Putamen (tissue), 1 donor: ENCODE measurements around the gene IQCK.
A peak's percentile ranks its signal among the peaks of the same experiment; 100 is the strongest.
"Not testable (repeated sequence)": the region's sequence is repeated elsewhere in the genome, so short reads cannot be mapped to it uniquely, and the experiment has no call there.

Experiments used
- DNase-seq: peaks from one replicate; pipeline ENCODE4 v3.0.0-alpha.2; 2016; ENCODE audit warnings: low spot score

The IQCK gene

GRCh38 chr16:19717741-19718623 is at the start of gene IQCK, which contains the start of gene KNOP1:
Gene IQCK (plus strand): TSS chr16:19718271. CDS start chr16:19718307, 36 bp downstream.
Gene KNOP1 (minus strand): TSS chr16:19718227. CDS start chr16:19715035, 3,192 bp downstream.
- DNase-seq = peak; percentile 89

DNA sequence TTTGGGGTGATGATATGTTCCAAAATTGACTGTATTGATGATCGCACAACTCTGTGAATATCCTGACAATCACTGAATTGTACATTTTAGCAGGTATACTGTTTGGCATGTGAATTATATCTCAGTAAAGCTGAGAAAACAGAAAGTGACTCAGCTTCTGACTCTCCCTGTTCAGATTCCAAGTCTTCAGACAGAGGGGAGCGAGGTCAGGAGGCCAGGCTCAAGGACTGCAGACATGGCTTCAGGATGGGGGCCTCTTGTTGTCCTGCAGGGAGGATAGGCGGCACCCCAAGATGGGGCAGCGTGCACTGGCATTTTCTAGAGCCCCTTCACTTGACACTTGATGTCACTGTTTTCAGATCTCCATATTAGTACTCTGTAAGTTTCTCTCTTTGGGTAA is 45.7 kb upstream of the IQCK start:
- DNase-seq = no peak

DNA sequence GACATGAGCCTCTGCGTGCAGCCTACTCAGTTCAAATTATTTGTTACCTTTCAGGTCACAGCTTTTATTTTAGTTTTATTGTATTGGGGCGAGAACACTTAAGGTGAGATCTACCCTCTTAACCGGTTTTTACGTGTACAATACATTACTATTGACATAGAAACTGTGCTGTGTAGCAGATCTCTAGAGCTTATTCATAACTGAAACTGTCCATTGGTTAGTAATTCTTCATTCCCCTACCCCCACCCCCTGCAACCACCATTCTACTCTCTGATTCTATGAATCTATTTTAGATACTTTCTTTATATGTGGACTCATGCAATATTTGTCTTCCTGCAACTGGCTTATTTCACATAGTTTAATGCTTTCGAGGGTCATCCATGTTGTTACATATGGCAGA is 43.6 kb upstream of the IQCK start:
- DNase-seq = no peak

- no peak for DNase-seq
Measured at GRCh38 chr16:19677402-19677801, 40.7 kb upstream of the IQCK start.

- no peak for DNase-seq
Measured at GRCh38 chr16:19678804-19679203, 39.3 kb upstream of the IQCK start.

GRCh38 chr16:19679281-19679680 is 38.8 kb upstream of the IQCK start:
- not testable (repeated sequence) for DNase-seq

- DNase-seq = no peak
Measured at GRCh38 chr16:19680881-19681340, 37.2 kb upstream of the IQCK start.

DNA sequence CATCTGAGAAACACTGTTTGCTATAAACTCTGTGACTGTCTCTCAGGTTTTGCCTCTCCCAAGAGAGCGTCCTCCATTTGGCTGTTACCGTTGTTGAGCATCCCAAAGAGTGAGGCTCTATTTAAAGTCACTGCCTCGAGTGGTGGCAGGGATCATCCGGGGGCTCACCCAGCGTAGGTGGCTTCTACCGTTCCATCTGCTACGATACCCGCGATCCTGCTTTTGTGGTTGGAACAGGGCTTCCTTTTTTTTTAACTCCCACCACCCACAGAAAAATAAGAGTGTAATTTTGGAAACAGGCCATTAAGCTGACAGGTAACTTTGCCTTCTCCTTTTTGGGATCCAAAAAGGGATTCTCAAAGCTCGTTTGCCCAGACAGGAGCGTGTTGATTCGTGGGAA is 36.4 kb upstream of the IQCK start:
- peak; percentile 58 for DNase-seq

DNA sequence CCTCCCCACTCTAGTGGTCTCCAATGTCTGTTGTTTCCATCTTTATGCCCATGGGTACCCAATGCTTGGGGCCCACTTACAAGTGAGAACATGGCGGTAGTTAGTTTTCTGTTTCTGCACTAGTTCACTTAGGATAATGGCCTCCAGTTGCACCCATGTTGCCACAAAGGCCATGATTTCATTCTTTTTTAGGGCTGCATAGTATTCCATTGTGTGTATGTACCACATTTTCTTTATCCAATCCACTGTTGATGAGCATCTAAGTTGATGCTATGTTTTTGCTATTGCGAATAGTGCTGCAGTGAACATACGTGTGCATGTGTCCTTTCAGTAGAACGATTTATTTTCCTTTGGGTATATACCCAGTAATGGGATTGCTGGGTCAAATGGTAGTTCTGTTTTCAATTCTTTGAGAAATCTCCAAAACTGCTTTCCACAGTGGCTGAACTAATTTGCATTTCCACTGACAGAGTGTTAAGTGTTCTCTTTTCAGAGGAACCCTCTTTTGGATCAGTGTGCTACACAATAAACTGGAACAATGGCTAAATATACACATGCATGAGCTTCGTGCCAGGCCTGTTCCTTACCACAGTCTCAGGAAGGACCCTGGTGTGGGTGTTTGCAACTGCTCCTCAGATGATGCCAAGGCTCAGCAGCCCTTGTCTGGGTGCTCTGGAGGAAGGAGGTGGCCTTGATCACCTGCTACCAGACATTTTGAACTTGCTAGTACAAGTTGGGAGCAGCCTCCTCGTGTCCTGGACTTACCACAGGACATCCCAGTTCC is 34.4 kb upstream of the IQCK start:
- no peak for DNase-seq

DNA sequence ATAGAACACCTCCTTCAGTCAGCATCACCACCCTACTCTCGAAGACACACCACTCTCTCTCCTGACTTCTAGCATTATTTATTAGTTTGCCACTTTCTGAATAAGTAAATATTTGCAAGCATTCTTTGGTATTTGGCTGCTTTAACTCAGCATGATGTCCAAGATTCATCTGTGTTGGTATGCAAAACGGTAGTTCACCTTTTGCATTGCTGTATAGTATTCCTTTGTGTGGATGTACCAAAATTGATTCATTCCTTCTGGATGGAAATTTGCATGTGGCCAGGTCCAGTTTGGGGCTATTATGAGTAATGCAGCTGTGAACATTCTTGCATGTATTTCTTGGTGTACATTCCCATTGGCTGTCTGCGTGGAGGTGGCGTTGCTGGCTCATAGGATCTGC is 32.9 kb upstream of the IQCK start:
- DNase-seq = no peak

DNA sequence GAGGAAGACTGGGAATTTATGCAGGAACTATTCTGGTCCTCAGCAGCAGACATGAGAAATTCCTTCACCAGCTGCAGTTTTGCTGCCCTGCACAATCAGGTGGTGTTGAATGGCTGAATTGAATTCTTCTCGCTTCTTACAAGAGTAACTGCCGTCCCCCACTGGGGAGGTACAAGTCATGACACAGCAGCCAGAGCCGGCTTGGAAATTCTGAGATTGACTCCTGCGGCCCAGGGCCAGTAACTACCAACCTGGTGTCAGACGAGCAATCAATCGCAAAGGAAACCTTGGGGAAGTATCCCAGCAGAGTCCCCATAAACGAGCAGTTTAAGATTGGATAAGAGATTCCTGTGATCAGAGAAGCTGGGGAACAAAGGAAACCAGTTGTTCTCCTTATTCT is 30.8 kb upstream of the IQCK start:
- DNase-seq = no peak

DNA sequence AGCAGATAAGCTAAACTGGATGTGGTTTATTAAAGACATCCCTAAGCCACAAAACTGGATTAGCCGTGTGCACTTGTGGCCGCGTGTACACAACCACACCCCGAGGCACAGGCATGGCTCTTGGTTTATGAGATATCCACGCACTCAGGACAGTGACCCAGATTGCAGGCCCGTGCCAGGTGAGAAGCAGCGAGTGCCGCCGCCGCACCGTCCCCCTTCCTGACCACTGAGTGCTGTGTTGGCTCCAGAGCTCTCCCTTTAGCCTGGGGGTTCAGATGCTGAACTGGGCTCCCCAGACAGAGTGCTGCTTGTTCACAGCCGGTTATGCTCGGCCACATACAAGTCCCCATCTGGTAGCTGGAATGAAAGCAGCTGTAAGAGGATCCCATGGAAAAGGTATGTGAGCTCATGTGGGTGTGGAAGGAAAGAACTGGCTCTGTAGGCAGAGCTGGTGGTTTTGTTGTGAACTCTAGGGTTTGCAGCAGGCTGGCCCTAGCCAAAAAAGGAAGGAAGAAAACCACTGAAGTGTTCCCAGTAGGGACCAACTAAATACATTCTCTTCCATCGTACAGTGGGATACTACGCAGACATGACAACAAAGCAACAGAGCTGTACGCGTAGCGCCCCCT is 29.6 kb upstream of the IQCK start:
- no peak for DNase-seq

DNA sequence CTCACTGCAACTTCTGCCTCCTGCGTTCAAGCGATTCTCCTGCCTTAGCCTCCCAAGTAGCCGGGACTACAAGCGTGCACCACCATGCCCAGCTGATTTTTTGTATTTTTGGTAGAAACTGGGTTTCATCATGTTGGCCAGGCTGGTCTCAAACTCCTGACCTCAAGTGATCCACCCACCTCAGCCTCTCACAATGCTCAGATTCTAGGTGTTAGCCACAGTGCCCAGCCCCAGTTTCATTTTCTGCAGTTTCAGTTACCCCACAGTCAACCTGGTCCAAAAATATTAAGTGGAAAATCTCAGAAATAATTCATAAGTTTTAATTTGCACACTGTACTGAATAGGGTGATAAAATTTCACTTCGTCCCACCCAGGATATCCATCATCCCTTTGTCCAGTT is 28.7 kb upstream of the IQCK start:
- no peak for DNase-seq

DNA sequence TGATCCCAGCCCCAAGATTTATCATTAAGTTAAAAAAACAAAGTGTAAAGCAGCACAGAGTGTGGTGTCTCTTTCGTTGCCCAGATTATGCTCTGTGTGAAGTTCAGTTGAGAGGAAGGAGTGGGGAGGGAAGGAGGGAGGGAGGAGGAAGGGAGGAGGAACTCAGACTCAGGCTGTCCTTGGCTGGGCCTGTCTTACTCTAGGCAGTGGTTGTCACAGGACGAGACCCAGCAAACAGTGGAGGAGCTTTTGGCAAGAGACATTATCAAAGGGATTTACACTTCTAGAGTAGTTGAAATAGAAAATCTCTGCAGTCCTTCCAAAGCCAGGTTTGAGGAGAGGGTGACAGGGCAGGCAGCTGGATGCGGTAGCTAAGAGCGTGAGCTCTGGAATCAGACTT is 27.9 kb upstream of the IQCK start:
- no peak for DNase-seq

DNA sequence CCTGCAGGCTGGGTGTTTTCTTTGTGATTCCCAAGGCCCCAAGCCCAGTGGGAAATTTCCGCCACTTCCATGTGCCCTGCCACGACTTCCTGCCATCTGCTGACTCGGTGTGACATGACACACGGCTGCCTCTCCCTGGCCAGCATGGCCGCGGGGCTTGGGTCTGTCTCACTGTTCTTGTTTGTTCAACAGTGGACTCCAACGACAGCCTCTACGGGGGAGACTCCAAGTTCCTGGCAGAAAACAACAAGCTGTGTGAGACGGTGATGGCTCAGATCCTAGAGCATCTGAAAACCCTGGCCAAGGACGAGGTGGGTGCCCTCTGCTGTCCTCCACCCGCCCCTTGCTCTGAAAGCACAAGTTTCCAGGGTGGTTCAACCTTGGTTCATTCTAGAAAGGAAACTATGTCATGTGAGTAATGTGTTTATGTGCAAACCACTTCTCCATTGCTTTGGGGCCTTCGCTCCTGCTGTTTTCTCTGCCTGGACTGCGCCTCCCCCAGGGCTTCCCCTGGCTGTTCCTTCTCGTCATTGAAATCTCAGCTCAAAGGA is 26.8 kb upstream of the IQCK start:
- DNase-seq = no peak

- no peak for DNase-seq
Measured at GRCh38 chr16:19694989-19695388, 23.1 kb upstream of the IQCK start.

DNA sequence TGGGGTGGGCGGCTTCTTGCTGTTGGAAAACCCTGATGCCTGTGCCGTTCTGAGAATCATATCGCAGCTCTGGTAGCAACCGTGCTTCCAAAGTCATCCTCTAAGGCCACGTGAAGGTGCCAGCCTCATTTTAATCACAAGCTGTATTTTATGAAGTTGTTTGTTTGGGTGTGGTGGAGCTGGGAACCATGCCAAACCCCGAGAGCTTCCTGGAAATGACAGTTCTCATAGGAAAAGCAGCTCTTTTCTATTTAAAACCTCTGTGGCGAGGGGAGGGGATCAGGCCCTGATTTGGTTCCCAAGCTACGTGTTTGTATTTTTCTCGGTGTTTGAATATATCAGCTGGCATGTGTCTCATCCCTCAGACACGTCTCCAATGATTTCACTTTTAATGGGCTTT is 21.7 kb upstream of the IQCK start:
- no peak for DNase-seq

GRCh38 chr16:19696961-19697360 is 21.1 kb upstream of the IQCK start:
- DNase-seq = no peak

- DNase-seq = no peak
Measured at GRCh38 chr16:19697756-19698318, 20.2 kb upstream of the IQCK start.

DNA sequence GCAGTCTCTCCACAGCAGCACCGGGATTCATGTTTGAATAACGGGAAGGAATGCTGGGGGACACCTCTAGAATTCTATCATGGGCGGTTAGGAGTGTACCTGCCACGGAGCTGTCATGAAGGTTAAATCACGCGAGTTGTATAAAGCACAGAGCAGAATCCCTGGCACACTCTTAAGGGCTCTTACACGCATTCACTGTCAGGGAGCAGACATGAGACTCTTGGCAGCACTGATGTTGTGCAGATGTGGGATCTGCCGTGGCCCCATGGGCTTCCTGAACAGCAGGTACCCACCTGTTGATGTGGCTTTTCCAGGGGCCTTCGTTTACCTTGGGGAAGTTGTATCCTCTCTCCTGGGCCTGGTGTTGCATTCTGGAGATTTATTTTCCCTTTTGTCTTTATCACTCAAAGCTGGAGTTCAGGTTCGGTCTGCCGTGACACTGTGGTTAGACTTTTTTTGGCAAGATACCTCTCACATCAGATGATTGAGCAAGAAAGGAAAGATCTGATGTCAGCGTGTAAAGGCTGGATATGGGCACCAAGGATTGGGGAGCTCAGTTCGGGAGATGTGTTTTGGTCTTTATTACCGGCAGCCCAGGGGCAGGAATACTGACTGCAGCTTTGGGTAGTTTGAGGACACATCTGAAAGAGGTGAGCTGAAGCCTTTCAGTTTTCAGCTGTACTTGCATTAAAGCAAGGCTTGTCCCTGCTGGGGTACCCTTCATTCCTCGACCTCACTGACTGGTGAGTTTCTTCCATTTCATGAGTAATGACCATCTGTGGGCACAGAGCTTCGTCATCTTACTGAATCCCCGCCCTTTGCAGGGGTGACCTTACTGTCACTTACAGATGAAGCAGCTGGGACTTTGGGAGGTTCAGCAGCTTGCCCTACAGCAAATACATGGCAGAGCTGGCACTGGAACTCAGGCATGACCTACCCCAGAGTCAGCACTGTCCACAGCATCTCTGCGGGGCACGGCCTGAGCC is 19.3 kb upstream of the IQCK start:
- DNase-seq = no peak

- DNase-seq = no peak
Measured at GRCh38 chr16:19699472-19699871, 18.6 kb upstream of the IQCK start.
